ENCODE data around the gene AQP6. TPM values are rescaled to one million over a fixed set of nuclear protein-coding genes. Genes with fewer than 3 reads are reported as not detected.

Gene AQP6, protein sequence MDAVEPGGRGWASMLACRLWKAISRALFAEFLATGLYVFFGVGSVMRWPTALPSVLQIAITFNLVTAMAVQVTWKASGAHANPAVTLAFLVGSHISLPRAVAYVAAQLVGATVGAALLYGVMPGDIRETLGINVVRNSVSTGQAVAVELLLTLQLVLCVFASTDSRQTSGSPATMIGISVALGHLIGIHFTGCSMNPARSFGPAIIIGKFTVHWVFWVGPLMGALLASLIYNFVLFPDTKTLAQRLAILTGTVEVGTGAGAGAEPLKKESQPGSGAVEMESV
- not detected for total RNA-seq

DNA sequence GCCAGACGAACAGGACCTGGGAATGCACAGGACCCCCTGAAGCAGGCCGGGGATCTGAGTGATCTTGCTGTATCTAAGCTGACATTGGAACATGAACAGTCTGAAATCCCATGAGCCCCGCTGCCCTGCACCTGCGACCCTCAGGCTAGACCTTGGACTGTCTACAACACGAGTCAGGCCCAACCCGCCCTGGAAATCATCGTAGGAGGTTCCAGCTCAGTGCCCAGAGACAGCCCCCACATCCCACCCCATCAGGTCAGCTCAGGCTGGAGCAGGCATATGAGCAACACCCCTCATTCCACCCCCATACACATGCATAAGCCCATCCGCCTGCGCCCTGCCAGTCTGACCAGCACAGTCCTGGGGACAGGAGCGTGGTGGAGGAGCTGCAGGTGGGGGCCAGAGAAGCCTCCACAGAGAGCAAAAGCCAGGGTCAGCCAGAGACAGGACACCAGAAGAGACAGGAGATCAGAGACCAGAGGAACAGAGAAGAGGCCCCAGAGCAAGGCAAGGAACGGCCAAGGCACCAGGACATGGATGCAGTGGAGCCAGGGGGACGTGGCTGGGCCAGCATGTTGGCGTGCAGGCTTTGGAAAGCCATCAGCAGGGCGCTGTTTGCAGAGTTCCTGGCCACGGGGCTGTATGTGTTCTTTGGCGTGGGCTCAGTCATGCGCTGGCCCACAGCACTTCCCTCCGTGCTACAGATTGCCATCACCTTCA, at the start of gene AQP6:
AQP6 (plus strand) TSS at position 307 of the 720 bp plus-strand sequence; CDS start at position 534, 227 bp downstream.
- H3K27me3 Mint-ChIP-seq, result peaks cover 10% of the 10 kb centered on the region
- H3K9me3 Mint-ChIP-seq (ENCODE audit: low read depth), result no peaks in the 10 kb centered on the region
- no peak within 1 kb of the TSS for H3K27ac Mint-ChIP-seq
- ATAC-seq (no peak), DNase-seq (no peak)
- no peak within 1 kb of the TSS for H3K4me3 Mint-ChIP-seq
- no peaks in the 10 kb centered on the region for H3K36me3 Mint-ChIP-seq
- CTCF ChIA-PET, result interaction anchor here (2.7 kb wide), 1 partner anchor 27 kb away, joined by 10 read pairs; no protein-coding TSS in a partner anchor
- peaks cover under 1% of the 10 kb centered on the region for H3K4me1 Mint-ChIP-seq

DNA sequence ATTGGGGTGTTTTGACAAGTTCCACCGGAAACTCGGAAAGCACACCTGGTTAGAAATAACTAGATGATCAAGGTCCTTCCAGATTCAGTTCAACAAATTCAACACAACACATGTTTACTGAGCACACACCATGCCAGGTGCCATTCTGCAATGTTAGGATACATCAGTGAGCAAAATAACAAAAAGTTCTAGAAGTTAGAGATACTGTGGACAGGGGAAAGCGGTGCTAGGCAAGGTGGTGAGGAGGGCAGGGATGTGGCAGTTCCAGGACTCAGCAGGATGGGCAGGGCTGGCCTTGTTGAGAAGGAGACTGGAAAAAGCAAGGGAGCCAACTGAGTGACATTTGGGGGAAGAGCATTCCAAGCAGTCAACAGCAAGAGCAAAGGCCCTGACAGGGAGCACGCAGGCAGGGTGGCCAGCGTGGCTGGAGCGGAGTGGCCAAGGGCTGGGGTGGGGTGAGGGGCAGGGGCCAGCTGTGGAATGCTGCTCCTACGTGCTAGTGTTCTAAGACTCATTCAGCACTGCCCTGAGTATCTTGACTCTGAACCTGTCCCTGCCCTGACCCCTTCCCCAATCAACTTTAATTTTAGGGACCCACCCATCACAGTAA, 49.6 kb upstream of the AQP6 start:
- no peaks in the 10 kb centered on the region for H3K4me1 Mint-ChIP-seq
- H3K9me3 Mint-ChIP-seq (ENCODE audit: low read depth), result no peaks in the 10 kb centered on the region
- no peak for ATAC-seq
- no peak for DNase-seq
- no peak overlapping the region for H3K4me3 Mint-ChIP-seq
- no peaks in the 10 kb centered on the region for H3K36me3 Mint-ChIP-seq
- peaks cover 13% of the 10 kb centered on the region for H3K27me3 Mint-ChIP-seq
- CTCF ChIA-PET, result no interaction called here
- H3K27ac Mint-ChIP-seq, result no peak overlapping the region

DNA sequence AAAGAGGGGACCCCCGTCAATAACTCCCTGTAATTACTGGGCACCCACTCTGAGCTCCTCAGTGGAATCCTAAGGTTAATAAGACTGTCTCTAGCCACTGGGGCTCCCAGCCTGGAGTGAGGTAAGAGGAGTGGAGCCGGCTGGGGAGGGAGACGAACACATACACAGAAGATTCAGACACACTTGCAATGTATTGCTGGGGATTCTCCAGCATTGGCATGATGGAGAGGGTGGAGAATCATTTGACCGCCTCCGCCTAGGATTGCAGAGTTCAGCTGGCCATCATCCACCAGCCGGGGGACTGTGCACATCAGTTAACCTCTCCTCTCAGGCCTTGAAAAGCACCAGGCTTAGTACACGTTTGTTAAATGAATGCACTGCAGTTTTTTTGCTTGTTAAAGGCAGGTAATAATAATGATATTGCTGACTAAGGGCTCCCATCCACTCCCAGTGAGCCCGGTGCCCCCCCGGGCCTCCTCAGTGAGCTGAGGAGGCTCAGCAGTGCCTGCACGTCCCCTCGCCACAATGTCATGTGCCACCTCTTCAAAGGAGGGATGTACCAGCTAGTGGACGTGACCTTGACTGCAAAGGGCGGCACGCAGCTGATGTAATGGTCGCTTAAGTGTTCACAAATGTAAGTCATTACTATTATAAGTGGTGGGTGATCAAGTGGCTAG, 48.7 kb upstream of the AQP6 start:
- Mint-ChIP-seq H3K27me3 (peaks cover 13% of the 10 kb centered on the region), H3K4me3 (no peak overlapping the region), H3K36me3 (no peaks in the 10 kb centered on the region), H3K27ac (no peak overlapping the region), H3K4me1 (no peaks in the 10 kb centered on the region), H3K9me3 (ENCODE audit: low read depth) (no peaks in the 10 kb centered on the region)
- CTCF ChIA-PET, result no interaction called here
- no peak for DNase-seq
- no peak for ATAC-seq

DNA sequence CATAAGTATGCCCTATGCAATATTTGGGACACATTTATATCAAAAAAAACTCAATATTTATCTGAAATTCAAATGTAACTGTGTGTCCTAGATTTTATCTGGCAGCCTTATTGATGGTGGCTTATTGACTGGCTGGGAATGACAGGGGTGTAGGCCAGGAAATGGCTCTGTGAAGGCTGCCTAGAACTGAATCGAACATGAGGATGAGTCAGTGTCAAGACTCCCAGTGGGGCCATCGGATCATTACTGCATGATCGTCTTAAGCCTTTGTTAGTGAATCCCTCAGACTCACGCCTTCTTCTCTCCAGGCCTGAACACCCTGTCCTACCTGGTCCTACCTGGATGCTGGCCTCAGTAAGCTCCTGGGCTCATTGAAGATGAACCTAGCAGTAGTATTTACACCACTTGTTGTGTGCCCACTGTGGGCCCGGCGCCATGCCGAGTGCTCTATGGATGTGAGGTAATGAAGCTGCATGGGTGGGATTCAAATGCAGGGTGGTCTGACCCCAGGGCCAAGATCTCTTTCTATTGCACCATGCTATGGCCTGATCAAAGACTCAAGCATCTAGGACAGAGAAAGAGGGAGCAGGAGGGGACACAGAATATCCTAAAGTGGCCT, 48.0 kb upstream of the AQP6 start:
- Mint-ChIP-seq H3K36me3 (no peaks in the 10 kb centered on the region), H3K4me3 (no peak overlapping the region), H3K9me3 (ENCODE audit: low read depth) (no peaks in the 10 kb centered on the region), H3K27me3 (peaks cover 11% of the 10 kb centered on the region), H3K4me1 (no peaks in the 10 kb centered on the region), H3K27ac (no peak overlapping the region)
- DNase-seq (no peak), ATAC-seq (no peak)
- CTCF ChIA-PET, result no interaction called here

DNA sequence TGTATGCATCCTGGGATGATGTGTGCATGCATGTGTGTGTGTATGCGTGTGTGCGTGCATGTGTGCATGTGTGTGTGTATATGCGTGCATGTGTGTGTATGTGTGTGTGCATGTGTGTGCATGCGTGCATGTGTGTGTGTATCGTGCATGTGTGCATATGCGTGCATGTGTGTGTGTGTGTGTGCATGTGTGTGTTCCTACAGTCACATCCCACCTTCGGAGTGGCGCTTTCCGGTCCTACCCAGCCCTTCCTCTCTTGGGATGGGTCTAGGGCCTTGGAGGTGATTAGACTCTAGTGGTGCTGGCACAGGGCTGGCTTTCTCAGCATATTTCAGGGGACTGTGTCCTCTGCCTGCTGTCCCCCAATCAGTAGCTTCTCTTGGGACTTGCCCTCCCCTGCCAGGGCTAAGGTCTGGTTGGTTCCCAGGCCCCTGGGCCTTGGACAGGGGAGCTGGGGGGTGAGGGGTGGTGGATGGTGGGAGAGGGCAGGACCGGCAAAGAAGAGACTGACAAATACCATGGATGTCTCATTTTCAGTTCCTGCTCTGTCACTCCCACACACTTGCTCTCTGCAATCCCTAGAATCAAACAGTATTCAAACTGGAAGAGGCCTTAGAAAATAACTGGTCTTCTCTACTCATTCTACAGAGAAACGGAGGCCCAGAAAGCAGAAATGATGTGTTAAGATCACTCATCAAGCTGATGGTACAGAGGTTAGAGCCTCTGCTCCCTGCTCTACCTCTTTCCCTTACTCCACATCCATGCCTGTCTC, 47.1 kb upstream of the AQP6 start:
- no peaks in the 10 kb centered on the region for H3K4me1 Mint-ChIP-seq
- DNase-seq (no peak), ATAC-seq (no peak)
- CTCF ChIA-PET, result no interaction called here
- H3K4me3 Mint-ChIP-seq, result no peak overlapping the region
- no peaks in the 10 kb centered on the region for H3K9me3 Mint-ChIP-seq (ENCODE audit: low read depth)
- peaks cover 7% of the 10 kb centered on the region for H3K27me3 Mint-ChIP-seq
- no peaks in the 10 kb centered on the region for H3K36me3 Mint-ChIP-seq
- no peak overlapping the region for H3K27ac Mint-ChIP-seq

DNA sequence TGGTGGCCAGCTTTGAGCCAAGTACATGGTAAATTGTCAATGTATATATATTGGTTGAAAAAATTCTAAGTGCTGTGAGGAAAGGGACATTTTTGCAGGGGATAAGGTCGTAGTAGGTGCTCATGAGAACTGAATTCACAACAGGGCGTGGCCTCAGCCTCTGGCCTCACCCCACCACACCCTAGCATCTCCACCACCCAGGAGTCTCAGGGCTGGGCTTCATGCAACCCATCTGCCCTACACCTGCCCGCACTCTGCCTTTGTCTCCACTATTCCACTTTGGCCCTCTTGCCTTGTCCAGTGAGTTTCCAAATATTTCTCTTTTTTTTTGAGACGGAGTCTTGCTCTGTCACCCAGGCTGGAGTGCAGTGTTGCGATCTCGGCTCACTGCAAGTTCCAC, 44.3 kb upstream of the AQP6 start:
- no peak overlapping the region for H3K27ac Mint-ChIP-seq
- CTCF ChIA-PET, result interaction anchor here (0.5 to 1.9 kb wide), 4 partner anchors 17 to 284 kb away, joined by 3 to 8 read pairs (median 4); no protein-coding TSS in a partner anchor
- peaks cover 9% of the 10 kb centered on the region for H3K27me3 Mint-ChIP-seq

DNA sequence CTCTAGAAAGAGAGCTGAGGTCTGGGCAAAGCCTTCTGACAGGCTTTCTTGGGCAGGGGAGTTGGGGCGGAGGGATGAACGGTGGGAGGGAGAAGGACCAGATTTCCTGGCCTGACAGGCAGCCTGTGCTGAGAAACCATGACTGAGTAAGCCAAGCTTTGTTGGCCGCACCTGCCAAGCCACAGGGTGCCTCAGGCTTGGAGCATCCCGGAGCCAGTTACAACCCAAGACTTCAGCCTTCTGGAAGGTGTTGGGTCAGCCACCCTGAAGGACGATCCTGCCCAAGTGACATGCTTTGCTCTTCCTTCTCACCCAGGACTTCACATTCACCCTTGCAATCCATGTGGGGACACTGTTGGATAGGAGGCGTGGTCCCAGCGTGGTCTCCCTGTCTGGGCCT, 43.2 kb upstream of the AQP6 start:
- no peak overlapping the region for H3K27ac Mint-ChIP-seq
- ATAC-seq (no peak), DNase-seq (no peak)
- CTCF ChIA-PET, result interaction anchor here (1.0 to 6.4 kb wide), 3 partner anchors 16 to 189 kb away, joined by 3 to 31 read pairs (median 3); partner anchors contain the start of gene TMBIM6
- no peaks in the 10 kb centered on the region for H3K9me3 Mint-ChIP-seq (ENCODE audit: low read depth)
- no peak overlapping the region for H3K4me3 Mint-ChIP-seq
- H3K27me3 Mint-ChIP-seq, result peaks cover 11% of the 10 kb centered on the region
- H3K4me1 Mint-ChIP-seq, result no peaks in the 10 kb centered on the region
- H3K36me3 Mint-ChIP-seq, result no peaks in the 10 kb centered on the region

More for the DNA sequence above, 44.3 kb upstream of the AQP6 start:
- no peaks in the 10 kb centered on the region for H3K36me3 Mint-ChIP-seq
- ATAC-seq (no peak), DNase-seq (no peak)
- no peaks in the 10 kb centered on the region for H3K4me1 Mint-ChIP-seq
- no peaks in the 10 kb centered on the region for H3K9me3 Mint-ChIP-seq (ENCODE audit: low read depth)
- no peak overlapping the region for H3K4me3 Mint-ChIP-seq

DNA sequence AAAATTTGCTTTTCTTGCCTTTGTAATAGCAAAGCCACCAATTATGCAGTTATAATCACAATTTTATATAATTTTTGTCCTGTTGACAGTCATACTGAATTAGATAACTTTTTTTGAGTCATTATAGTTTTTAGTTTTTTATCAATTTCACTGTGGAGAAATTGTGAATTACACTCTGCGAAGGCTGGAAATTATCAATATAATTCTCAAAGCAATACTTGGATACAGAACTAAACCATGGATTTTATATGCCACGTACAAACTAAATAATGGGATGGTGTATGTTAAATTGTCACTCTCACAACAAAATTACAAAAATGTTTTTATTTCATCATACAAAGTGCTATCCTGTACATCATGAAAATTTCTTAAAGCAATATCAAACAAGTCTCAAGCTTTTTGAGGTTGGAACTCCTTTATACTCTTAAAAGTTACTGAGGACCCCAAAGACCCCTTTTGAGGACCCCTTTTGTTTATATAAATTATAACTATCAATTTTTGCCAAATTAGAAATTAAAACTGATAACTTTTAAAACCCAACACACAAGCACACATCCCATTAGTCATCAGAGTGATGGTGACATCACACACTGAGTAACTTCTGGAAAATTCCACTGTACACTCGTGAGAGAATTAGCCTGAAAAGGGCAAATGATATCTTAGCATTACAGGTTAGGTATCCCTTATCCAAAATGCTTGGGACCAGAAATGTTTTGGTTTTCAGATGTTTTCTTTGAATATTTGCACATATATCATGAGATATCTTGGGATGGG, 42.0 kb upstream of the AQP6 start:
- ATAC-seq (no peak), DNase-seq (no peak)
- no peaks in the 10 kb centered on the region for H3K4me1 Mint-ChIP-seq
- CTCF ChIA-PET, result interaction anchor here (1.6 to 6.4 kb wide), 2 partner anchors 15 to 62 kb away, joined by 3 to 31 read pairs; no protein-coding TSS in a partner anchor
- no peak overlapping the region for H3K4me3 Mint-ChIP-seq
- no peaks in the 10 kb centered on the region for H3K9me3 Mint-ChIP-seq (ENCODE audit: low read depth)
- no peaks in the 10 kb centered on the region for H3K36me3 Mint-ChIP-seq
- H3K27me3 Mint-ChIP-seq, result peaks cover 20% of the 10 kb centered on the region
- H3K27ac Mint-ChIP-seq, result no peak overlapping the region

DNA sequence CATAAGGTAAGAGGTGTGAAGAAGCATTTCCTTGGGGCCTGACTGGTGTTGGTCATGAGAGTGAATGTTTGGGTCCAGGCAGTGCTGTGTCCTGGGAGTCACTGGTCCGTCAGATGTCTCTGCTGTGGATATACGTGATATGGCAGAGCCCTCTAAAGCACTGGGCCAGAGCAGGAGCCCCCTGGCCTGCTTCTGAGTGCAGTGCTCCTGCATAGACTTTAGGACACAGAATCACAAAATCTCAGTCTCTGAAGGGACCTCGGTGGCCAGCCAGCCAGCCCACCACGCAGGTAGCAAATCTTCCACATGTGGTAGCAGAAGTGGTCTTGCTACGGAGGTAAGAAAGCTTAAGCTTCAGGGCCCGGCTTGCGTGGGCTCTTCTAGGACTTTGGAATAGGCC, 40.7 kb upstream of the AQP6 start:
- no peaks in the 10 kb centered on the region for H3K4me1 Mint-ChIP-seq
- DNase-seq (no peak), ATAC-seq (no peak)
- no peak overlapping the region for H3K4me3 Mint-ChIP-seq
- H3K27me3 Mint-ChIP-seq, result peaks cover 23% of the 10 kb centered on the region
- no peak overlapping the region for H3K27ac Mint-ChIP-seq
- no peaks in the 10 kb centered on the region for H3K36me3 Mint-ChIP-seq
- H3K9me3 Mint-ChIP-seq (ENCODE audit: low read depth), result no peaks in the 10 kb centered on the region
- CTCF ChIA-PET, result interaction anchor here (1.5 to 6.4 kb wide), 2 partner anchors 14 to 191 kb away, joined by 4 to 31 read pairs; partner anchors contain the start of gene TMBIM6

DNA sequence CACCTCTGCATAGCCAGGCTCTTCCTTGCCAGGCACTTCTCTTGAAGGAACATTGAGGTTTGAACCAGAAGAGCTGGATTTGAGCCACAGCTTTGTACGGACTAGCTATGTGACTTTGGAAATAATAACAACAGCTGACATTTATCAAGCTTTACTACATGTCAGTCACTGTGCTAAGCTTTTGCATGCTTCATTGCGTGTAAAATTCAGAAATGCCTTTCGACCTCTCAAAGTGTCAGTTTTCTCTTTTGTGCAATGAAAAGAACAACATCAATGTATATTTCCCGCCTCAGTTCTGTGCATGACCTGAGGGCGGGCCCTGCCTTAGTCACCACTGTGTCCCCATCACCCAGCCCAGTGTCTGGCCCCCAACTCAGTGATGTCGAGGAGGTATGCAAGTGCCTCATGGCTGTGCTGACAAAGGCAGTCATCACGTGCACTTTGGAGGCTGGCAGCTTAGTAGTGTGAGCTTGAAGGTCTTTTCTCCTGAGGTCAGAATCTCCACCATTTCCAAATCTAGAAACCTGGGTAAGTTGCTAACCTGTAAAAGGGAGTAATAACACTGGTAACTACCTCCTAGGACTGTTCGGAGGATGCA, 40.1 kb upstream of the AQP6 start:
- no peak for ATAC-seq
- peaks cover 25% of the 10 kb centered on the region for H3K27me3 Mint-ChIP-seq
- CTCF ChIA-PET, result interaction anchor here (1.5 to 6.4 kb wide), 2 partner anchors 13 to 191 kb away, joined by 4 to 31 read pairs; partner anchors contain the start of gene TMBIM6
- H3K36me3 Mint-ChIP-seq, result no peaks in the 10 kb centered on the region
- no peak overlapping the region for H3K27ac Mint-ChIP-seq
- no peaks in the 10 kb centered on the region for H3K4me1 Mint-ChIP-seq
- H3K4me3 Mint-ChIP-seq, result no peak overlapping the region
- H3K9me3 Mint-ChIP-seq (ENCODE audit: low read depth), result no peaks in the 10 kb centered on the region
- DNase-seq, result no peak

DNA sequence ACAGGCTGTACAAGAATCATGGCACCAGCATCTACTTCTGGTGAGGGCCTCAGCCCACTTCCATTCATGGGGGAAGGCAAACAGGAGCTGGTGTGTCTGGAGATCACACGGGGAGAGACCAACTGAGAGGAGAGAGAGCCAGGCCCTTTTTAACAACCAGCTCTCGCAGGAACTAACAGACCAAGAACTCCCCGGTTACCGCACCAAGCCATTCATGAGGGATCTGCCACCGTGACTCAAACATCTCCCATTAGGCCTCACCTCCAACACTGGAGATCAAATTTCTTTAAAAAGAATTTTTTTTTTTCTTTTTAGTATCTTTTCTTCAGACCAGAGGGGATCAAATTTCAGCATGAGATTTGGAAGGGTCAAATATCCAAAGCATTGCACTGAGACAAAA, 39.0 kb upstream of the AQP6 start:
- ATAC-seq, result no peak
- H3K27me3 Mint-ChIP-seq, result peaks cover 25% of the 10 kb centered on the region
- H3K27ac Mint-ChIP-seq, result no peak overlapping the region
- no peaks in the 10 kb centered on the region for H3K36me3 Mint-ChIP-seq
- H3K4me1 Mint-ChIP-seq, result no peaks in the 10 kb centered on the region
- no peak for DNase-seq
- no peak overlapping the region for H3K4me3 Mint-ChIP-seq
- no peaks in the 10 kb centered on the region for H3K9me3 Mint-ChIP-seq (ENCODE audit: low read depth)
- CTCF ChIA-PET, result interaction anchor here (0.8 to 6.4 kb wide), 2 partner anchors 12 to 33 kb away, joined by 5 to 31 read pairs; no protein-coding TSS in a partner anchor

Data from activated CD8-positive, alpha-beta memory T cell treated with anti-CD3 and anti-CD28 coated beads, Interleukin-2, amount 10 ng/mL, durations not matched to agents 7 days and 5 days (primary cell).